ENCODE measurements around the gene KLK5.

GRCh38 chr19:50926144-50926543 lies 26.7 kb downstream of the KLK5 start:
- no peak for TF ChIP-seq POLR2A (IDR thresholded peaks at IDR 0.05; ENCODE audit: low read depth, low read length)
- no peak for TF ChIP-seq POLR2AphosphoS5 (IDR thresholded peaks at IDR 0.05; ENCODE audit: low read depth, low read length)

Measured in GM12891 (cell line).